SK-N-SH (cell line): ENCODE results near the gene REELD1. TPM values are rescaled to one million over a fixed set of nuclear protein-coding genes. Genes with fewer than 3 reads are reported as not detected.

Experiments used
- CTCF ChIA-PET: fragments of 300-600, 350-600 bp; formaldehyde crosslinking; extraction: SDS; loops from one replicate; lab custom pipeline; 2021; lab: Yijun Ruan, JAX
- POLR2A ChIA-PET: fragments of 350-600 bp; sonication (Branson Sonifier 250); formaldehyde crosslinking; extraction: SDS; loops from one replicate; lab custom pipeline; 2020; ENCODE audit warnings: antibody characterized with exemption, inconsistent platforms; lab: Yijun Ruan, JAX
- DNase-seq: peaks from one replicate; pipeline ENCODE4 v3.0.0; 2012
- H2AFZ ChIP-seq: fragments of 200-600 bp; sonication (generic); 2 replicates; pipeline ENCODE4 v1.8.1; 2016; ENCODE audit warnings: antibody characterized with exemption, mild to moderate bottlenecking, low read depth
- H3F3A ChIP-seq: fragments of 200-600 bp; sonication (generic); replicated peaks from 2 replicates; pipeline ENCODE3; 2016; ENCODE audit warnings: antibody characterized with exemption, mild to moderate bottlenecking; ENCODE audit not compliant: insufficient read depth
- H3K27ac ChIP-seq, 2 experiments: fragments of 200-500 bp in 1 of 2; fragments of 200-600 bp in 1 of 2; sonication (Bioruptor generic) in 1 of 2; sonication (generic), shearing (Covaris generic) in 1 of 2; 2 replicates each; pipeline versions ENCODE4 v1.5.1 to v1.6.1; 2014 to 2016; ENCODE audit warnings: low read depth in 2 of 2, inconsistent platforms in 1 of 2, low read length in 1 of 2, mild to moderate bottlenecking in 1 of 2, mixed read lengths in 1 of 2
- H3K27me3 ChIP-seq: fragments of 200-600 bp; sonication (generic), shearing (Covaris generic); 2 replicates; pipeline ENCODE4 v1.6.1; 2016; ENCODE audit warnings: mixed run types; ENCODE audit not compliant: insufficient read depth
- H3K36me3 ChIP-seq, 2 experiments: fragments of 200-500 bp in 1 of 2; fragments of 200-600 bp in 1 of 2; sonication (Bioruptor generic) in 1 of 2; sonication (generic) in 1 of 2; replicated peaks in 1 of 2; 2 replicates each; pipeline versions ENCODE3 to v1.5.1; 2014 to 2016; ENCODE audit warnings: low read length in 1 of 2, mild to moderate bottlenecking in 1 of 2; ENCODE audit not compliant: insufficient read depth in 2 of 2, control insufficient read depth in 1 of 2
- H3K4me1 ChIP-seq, 2 experiments: fragments of 200-500 bp in 1 of 2; fragments of 200-600 bp in 1 of 2; sonication (Bioruptor generic) in 1 of 2; sonication (generic), shearing (Covaris generic) in 1 of 2; 2 replicates each; pipeline versions ENCODE4 v1.5.1 to v1.6.1; 2014 to 2016; ENCODE audit warnings: low read depth in 1 of 2, low read length in 1 of 2, mixed run types in 1 of 2; ENCODE audit not compliant: insufficient read depth in 2 of 2, control insufficient read depth in 1 of 2
- H3K4me2 ChIP-seq: fragments of 200-600 bp; sonication (generic), shearing (Covaris generic); 2 replicates; pipeline ENCODE4 v1.6.1; 2017; ENCODE audit warnings: mixed run types
- H3K4me3 ChIP-seq, 2 experiments: fragments of 200-500 bp in 1 of 2; fragments of 200-600 bp in 1 of 2; sonication (Bioruptor generic) in 1 of 2; sonication (generic), shearing (Covaris generic) in 1 of 2; 2 replicates each; pipeline versions ENCODE4 v1.5.1 to v1.8.1; 2014 to 2016; ENCODE audit warnings: low read depth in 2 of 2, inconsistent platforms in 1 of 2, low read length in 1 of 2, mild to moderate bottlenecking in 1 of 2, mixed read lengths in 1 of 2, moderate library complexity in 1 of 2
- H3K79me2 ChIP-seq: fragments of 200-600 bp; sonication (generic); 2 replicates; pipeline ENCODE4 v1.8.1; 2017; ENCODE audit warnings: mild to moderate bottlenecking; ENCODE audit not compliant: insufficient read depth
- H3K9ac ChIP-seq: fragments of 200-600 bp; sonication (generic); 2 replicates; pipeline ENCODE4 v1.6.1; 2017; ENCODE audit warnings: mixed run types
- H3K9me2 ChIP-seq: fragments of 200-600 bp; sonication (generic); 2 replicates; pipeline ENCODE4 v1.6.1; 2017; ENCODE audit warnings: mixed run types
- H3K9me3 ChIP-seq: fragments of 200-600 bp; sonication (generic); 2 replicates; pipeline ENCODE4 v1.6.1; 2017; ENCODE audit warnings: mixed run types, mild to moderate bottlenecking, moderate library complexity
- H4K20me1 ChIP-seq: fragments of 200-600 bp; sonication (generic); 2 replicates; pipeline ENCODE4 v1.6.1; 2017; ENCODE audit warnings: mild to moderate bottlenecking, mixed run types; ENCODE audit not compliant: insufficient read depth
- CHD2 ChIP-seq: fragments of 150-350 bp; IDR thresholded peaks from 2 replicates; pipeline ENCODE4 v1.6.1; 2018; ENCODE audit warnings: low read length; ENCODE audit not compliant: partially characterized antibody
- EP300 ChIP-seq, 2 experiments: IDR thresholded peaks; 2 replicates each; pipeline versions ENCODE4 v1.4.0 to v1.6.1; 2012; ENCODE audit warnings: borderline replicate concordance in 1 of 2, low read depth in 1 of 2, low read length in 1 of 2
- FOSL2 ChIP-seq: IDR thresholded peaks from 2 replicates; pipeline ENCODE4 v1.4.0; 2012; ENCODE audit warnings: low read depth, mild to moderate bottlenecking, moderate library complexity, borderline replicate concordance
- GABPA ChIP-seq: IDR thresholded peaks from 2 replicates; pipeline ENCODE4 v1.4.0; 2012; ENCODE audit warnings: low read depth, mild to moderate bottlenecking
- GATA2 ChIP-seq: sonication (generic); formaldehyde crosslinking; IDR thresholded peaks from 2 replicates; pipeline ENCODE4 v1.5.0; 2020; ENCODE audit warnings: mild to moderate bottlenecking, missing genetic modification reagents
- JUND ChIP-seq: IDR thresholded peaks from 2 replicates; pipeline ENCODE4 v1.4.0; 2012
- MEF2A ChIP-seq: IDR thresholded peaks from 2 replicates; pipeline ENCODE4 v1.4.0; 2012; ENCODE audit warnings: low read depth, borderline replicate concordance
- MXI1 ChIP-seq: IDR thresholded peaks from 2 replicates; pipeline ENCODE4 v1.6.1; 2012; ENCODE audit warnings: mild to moderate bottlenecking, low read depth, low read length, improper control_type of control experiment
- NFIC ChIP-seq: IDR thresholded peaks from 2 replicates; pipeline ENCODE4 v1.4.0; 2012; ENCODE audit warnings: borderline replicate concordance
- POLR2AphosphoS5 ChIP-seq: IDR thresholded peaks from 2 replicates; pipeline ENCODE4 v1.6.1; 2012; ENCODE audit warnings: low read depth, low read length
- RAD21 ChIP-seq: IDR thresholded peaks from 2 replicates; pipeline ENCODE4 v1.6.1; 2012; ENCODE audit warnings: mild to moderate bottlenecking, low read length
- RFX5 ChIP-seq: IDR thresholded peaks from 2 replicates; pipeline ENCODE4 v1.6.1; 2012; ENCODE audit warnings: mild to moderate bottlenecking, improper control_type of control experiment, low read length
- RXRA ChIP-seq: IDR thresholded peaks from 2 replicates; pipeline ENCODE4 v1.4.0; 2012; ENCODE audit warnings: low read depth, mild to moderate bottlenecking, borderline replicate concordance
- SIN3A ChIP-seq: IDR thresholded peaks from 2 replicates; pipeline ENCODE4 v1.6.1; 2012; ENCODE audit warnings: low read depth, mild to moderate bottlenecking, low read length, moderate library complexity, borderline replicate concordance
- TEAD4 ChIP-seq: IDR thresholded peaks from 2 replicates; pipeline ENCODE4 v1.4.0; 2012; ENCODE audit warnings: mild to moderate bottlenecking, borderline replicate concordance; ENCODE audit not compliant: insufficient read depth
- YY1 ChIP-seq: IDR thresholded peaks from 2 replicates; pipeline ENCODE4 v1.4.0; 2012; ENCODE audit warnings: low read depth, mild to moderate bottlenecking
- WGBS: methylation state at CpG from one replicate; pipeline ENCODE4 v1.1.6; 2017; ENCODE audit warnings: low lambda C conversion rate; 5-methylcytosine and 5-hydroxymethylcytosine counted together
- polyA plus RNA-seq, 3 experiments: library from polyadenylated mRNA; depleted of rRNA; stranded (reverse); fragments of >200 nt; gene quantifications; 2 replicates each; pipeline ENCODE4 v1.2.3, GENCODE V29; 2012
- TF ChIP-seq, protein P1 (sequence below): IDR thresholded peaks from 2 replicates; pipeline ENCODE4; 2012
- TF ChIP-seq, protein P2 (sequence below): fragments of 150-350 bp; IDR thresholded peaks from 2 replicates; pipeline ENCODE4 v1.6.1; 2017; ENCODE audit warnings: antibody characterized with exemption, low read length, low read depth, borderline replicate concordance
- TF ChIP-seq, protein P3 (sequence below): fragments of 150-350 bp; IDR thresholded peaks from 2 replicates; pipeline ENCODE4 v1.6.1; 2016; ENCODE audit warnings: mild to moderate bottlenecking, low read depth, low read length
- TF ChIP-seq, protein P4 (sequence below): IDR thresholded peaks from 2 replicates; pipeline ENCODE4 v1.4.0; 2012; ENCODE audit warnings: low read depth
- TF ChIP-seq, protein P5 (sequence below): fragments of 200-600 bp; sonication (generic); IDR thresholded peaks from 2 replicates; pipeline ENCODE4 v1.6.1; 2017; ENCODE audit warnings: antibody characterized with exemption, mild to moderate bottlenecking, moderate library complexity

Gene REELD1
- polyA plus RNA-seq, 1 of the 3 experiments (the other 2 are of a cell fraction) = not detected

DNA sequence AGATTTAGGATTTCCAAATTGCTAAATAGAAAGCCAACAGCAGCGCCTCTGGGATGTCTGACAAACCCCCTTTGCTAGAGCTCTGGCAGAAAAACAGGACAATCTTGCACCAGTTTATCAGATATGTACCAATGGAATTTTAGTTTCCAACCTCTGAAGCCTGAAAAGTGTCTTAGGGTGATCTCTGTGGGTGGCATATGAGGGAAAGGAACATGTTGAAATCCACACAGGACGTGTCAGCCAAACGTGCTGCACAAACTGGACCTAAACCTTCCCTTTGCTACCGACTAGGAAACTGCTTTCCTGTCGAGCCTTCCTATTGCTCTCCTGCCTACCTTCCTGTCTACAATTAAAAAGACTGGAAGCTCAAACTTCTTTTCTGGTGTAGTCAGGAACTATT lies 53.5 kb downstream of the REELD1 start (continued):
- TF ChIP-seq, protein P1, sequence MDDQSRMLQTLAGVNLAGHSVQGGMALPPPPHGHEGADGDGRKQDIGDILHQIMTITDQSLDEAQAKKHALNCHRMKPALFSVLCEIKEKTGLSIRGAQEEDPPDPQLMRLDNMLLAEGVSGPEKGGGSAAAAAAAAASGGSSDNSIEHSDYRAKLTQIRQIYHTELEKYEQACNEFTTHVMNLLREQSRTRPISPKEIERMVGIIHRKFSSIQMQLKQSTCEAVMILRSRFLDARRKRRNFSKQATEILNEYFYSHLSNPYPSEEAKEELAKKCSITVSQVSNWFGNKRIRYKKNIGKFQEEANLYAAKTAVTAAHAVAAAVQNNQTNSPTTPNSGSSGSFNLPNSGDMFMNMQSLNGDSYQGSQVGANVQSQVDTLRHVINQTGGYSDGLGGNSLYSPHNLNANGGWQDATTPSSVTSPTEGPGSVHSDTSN = no peak

DNA sequence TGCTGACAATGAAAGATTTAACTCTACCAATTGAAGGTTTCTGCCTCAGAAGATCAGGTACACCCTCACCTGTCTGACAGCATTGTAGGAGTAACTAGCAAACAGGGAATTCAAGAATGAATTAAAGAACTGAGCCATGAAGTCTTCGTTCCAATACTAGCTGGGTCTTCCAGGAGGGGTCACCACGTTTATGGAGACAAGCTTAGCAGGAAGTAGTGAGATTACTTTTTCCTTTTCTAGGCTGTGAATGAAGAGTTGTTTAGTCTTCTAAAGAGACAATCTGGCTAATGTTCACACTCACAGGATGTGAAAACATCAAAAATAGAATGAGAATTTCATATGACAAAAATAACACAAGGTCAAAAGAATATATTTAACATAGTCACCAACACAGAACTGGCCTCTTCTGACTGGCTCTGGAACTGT lies 54.9 kb downstream of the REELD1 start:
- no peaks in the 10 kb centered on the region for H3K9me3 ChIP-seq
- TF ChIP-seq CHD2 (no peak), RXRA (no peak), RAD21 (no peak), GATA2 (CRISPR knock-in tag) (no peak), SIN3A (no peak), JUND (no peak), MXI1 (no peak), NFIC (no peak), TEAD4 (no peak), FOSL2 (no peak), GABPA (no peak), EP300 (IDR thresholded peaks at IDR 0.05; ENCODE audit: borderline replicate concordance in 1 of 2, low read depth in 1 of 2, low read length in 1 of 2) (no peak), RFX5 (no peak), MEF2A (no peak), YY1 (no peak), POLR2AphosphoS5 (no peak)
- TF ChIP-seq, protein P2, sequence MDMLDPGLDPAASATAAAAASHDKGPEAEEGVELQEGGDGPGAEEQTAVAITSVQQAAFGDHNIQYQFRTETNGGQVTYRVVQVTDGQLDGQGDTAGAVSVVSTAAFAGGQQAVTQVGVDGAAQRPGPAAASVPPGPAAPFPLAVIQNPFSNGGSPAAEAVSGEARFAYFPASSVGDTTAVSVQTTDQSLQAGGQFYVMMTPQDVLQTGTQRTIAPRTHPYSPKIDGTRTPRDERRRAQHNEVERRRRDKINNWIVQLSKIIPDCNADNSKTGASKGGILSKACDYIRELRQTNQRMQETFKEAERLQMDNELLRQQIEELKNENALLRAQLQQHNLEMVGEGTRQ = no peak
- TF ChIP-seq, protein P3, sequence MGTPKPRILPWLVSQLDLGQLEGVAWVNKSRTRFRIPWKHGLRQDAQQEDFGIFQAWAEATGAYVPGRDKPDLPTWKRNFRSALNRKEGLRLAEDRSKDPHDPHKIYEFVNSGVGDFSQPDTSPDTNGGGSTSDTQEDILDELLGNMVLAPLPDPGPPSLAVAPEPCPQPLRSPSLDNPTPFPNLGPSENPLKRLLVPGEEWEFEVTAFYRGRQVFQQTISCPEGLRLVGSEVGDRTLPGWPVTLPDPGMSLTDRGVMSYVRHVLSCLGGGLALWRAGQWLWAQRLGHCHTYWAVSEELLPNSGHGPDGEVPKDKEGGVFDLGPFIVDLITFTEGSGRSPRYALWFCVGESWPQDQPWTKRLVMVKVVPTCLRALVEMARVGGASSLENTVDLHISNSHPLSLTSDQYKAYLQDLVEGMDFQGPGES = no peak
- TF ChIP-seq, protein P4, sequence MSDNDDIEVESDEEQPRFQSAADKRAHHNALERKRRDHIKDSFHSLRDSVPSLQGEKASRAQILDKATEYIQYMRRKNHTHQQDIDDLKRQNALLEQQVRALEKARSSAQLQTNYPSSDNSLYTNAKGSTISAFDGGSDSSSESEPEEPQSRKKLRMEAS = no peak
- TF ChIP-seq, protein P5, sequence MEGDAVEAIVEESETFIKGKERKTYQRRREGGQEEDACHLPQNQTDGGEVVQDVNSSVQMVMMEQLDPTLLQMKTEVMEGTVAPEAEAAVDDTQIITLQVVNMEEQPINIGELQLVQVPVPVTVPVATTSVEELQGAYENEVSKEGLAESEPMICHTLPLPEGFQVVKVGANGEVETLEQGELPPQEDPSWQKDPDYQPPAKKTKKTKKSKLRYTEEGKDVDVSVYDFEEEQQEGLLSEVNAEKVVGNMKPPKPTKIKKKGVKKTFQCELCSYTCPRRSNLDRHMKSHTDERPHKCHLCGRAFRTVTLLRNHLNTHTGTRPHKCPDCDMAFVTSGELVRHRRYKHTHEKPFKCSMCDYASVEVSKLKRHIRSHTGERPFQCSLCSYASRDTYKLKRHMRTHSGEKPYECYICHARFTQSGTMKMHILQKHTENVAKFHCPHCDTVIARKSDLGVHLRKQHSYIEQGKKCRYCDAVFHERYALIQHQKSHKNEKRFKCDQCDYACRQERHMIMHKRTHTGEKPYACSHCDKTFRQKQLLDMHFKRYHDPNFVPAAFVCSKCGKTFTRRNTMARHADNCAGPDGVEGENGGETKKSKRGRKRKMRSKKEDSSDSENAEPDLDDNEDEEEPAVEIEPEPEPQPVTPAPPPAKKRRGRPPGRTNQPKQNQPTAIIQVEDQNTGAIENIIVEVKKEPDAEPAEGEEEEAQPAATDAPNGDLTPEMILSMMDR = no peak
- TF ChIP-seq, all 33 proteins: peak for 0
- H4K20me1 ChIP-seq = no peaks in the 10 kb centered on the region
- H3K9ac ChIP-seq = no peak overlapping the region
- H3K4me1 ChIP-seq = no peaks in the 10 kb centered on the region
- H3K27me3 ChIP-seq = no peaks in the 10 kb centered on the region
- CTCF ChIA-PET = interaction anchor here (0.6 to 1.6 kb wide), 2 partner anchors 55 to 72 kb away, joined by 3 read pairs; no protein-coding TSS in a partner anchor
- no peaks in the 10 kb centered on the region for H3K36me3 ChIP-seq
- no peak overlapping the region for H3K4me2 ChIP-seq
- POLR2A ChIA-PET = no interaction called here
- no peaks in the 10 kb centered on the region for H3F3A ChIP-seq
- H3K4me3 ChIP-seq = no peak overlapping the region
- 82% methylated on average over 2 of the region's 2 CpGs for WGBS
- DNase-seq = no peak
- no peak overlapping the region for H2AFZ ChIP-seq
- no peak overlapping the region for H3K27ac ChIP-seq
- no peaks in the 10 kb centered on the region for H3K79me2 ChIP-seq
- no peaks in the 10 kb centered on the region for H3K9me2 ChIP-seq
